PFSK-1 (cell line): ENCODE results near the gene RPL37.

Experiments used
- FOXP2 ChIP-seq: optimal IDR thresholded peaks from 2 replicates; pipeline ENCODE3; 2011; ENCODE audit warnings: borderline replicate concordance, control low read depth, inconsistent platforms; ENCODE audit not compliant: insufficient read depth; ENCODE audit errors: extremely low read length, extremely low read depth
- POLR2AphosphoS5 ChIP-seq: IDR thresholded peaks from 2 replicates; pipeline ENCODE4 v1.6.1; 2012; ENCODE audit warnings: low read depth, mild to moderate bottlenecking, control low read depth, low read length, moderate library complexity
- REST ChIP-seq, 2 experiments: IDR thresholded peaks; 2 replicates each; pipeline versions ENCODE4 v1.6.1 to v1.8.0; 2011 to 2012; ENCODE audit warnings: low read depth in 2 of 2, low read length in 2 of 2, control low read depth in 1 of 2, inconsistent platforms in 1 of 2, mild to moderate bottlenecking in 1 of 2, moderate library complexity in 1 of 2; ENCODE audit not compliant: insufficient read depth in 1 of 2
- SIN3A ChIP-seq: IDR thresholded peaks from 2 replicates; pipeline ENCODE4 v1.6.1; 2012; ENCODE audit warnings: mild to moderate bottlenecking, low read length, moderate library complexity, borderline replicate concordance; ENCODE audit not compliant: insufficient read depth
- TAF1 ChIP-seq: IDR thresholded peaks from 2 replicates; pipeline ENCODE4 v1.6.1; 2012; ENCODE audit warnings: low read length, control low read depth, borderline replicate concordance; ENCODE audit not compliant: insufficient read depth

RPL37 gene

GRCh38 chr5:40860711-40861110, 25.7 kb upstream of the RPL37 start:
- TF ChIP-seq TAF1 (no peak), SIN3A (no peak), REST (IDR thresholded peaks at IDR 0.05; ENCODE audit: insufficient read depth in 1 of 2, low read depth in 2 of 2, low read length in 2 of 2) (no peak), FOXP2 (no peak), POLR2AphosphoS5 (no peak)

- TF ChIP-seq SIN3A = no peak
- no peak for TF ChIP-seq TAF1
- no peak for TF ChIP-seq REST (IDR thresholded peaks at IDR 0.05; ENCODE audit: insufficient read depth in 1 of 2, low read depth in 2 of 2, low read length in 2 of 2)
- no peak for TF ChIP-seq POLR2AphosphoS5
- TF ChIP-seq FOXP2 = no peak
Measured at GRCh38 chr5:40853632-40854192, 18.7 kb upstream of the RPL37 start.

GRCh38 chr5:40847525-40847924, 12.5 kb upstream of the RPL37 start:
- TF ChIP-seq REST (IDR thresholded peaks at IDR 0.05; ENCODE audit: insufficient read depth in 1 of 2, low read depth in 2 of 2, low read length in 2 of 2) (no peak), TAF1 (no peak), POLR2AphosphoS5 (no peak), FOXP2 (no peak)

- TF ChIP-seq POLR2AphosphoS5 (no peak), REST (IDR thresholded peaks at IDR 0.05; ENCODE audit: insufficient read depth in 1 of 2, low read depth in 2 of 2, low read length in 2 of 2) (no peak), TAF1 (no peak), SIN3A (no peak), FOXP2 (no peak)
Measured at GRCh38 chr5:40846371-40846770, 11.3 kb upstream of the RPL37 start.

- TF ChIP-seq REST (IDR thresholded peaks at IDR 0.05; ENCODE audit: insufficient read depth in 1 of 2, low read depth in 2 of 2, low read length in 2 of 2) = no peak
- no peak for TF ChIP-seq SIN3A
- TF ChIP-seq POLR2AphosphoS5 = no peak
- TF ChIP-seq FOXP2 = no peak
- no peak for TF ChIP-seq TAF1
Measured at GRCh38 chr5:40844565-40844964, 9.5 kb upstream of the RPL37 start.
